HepG2 (cell line): ENCODE data around the gene ADAD2. TPM values are rescaled to one million over a fixed set of nuclear protein-coding genes. Genes with fewer than 3 reads are reported as not detected.

Experiments
- ATAD3A ChIP-seq: sonication (generic); formaldehyde crosslinking; IDR thresholded peaks from 2 replicates; pipeline ENCODE4 v1.4.0; 2020; ENCODE audit warnings: missing genetic modification reagents
- FOXA1 ChIP-seq, 2 experiments: fragments of 450-650 bp in 1 of 2; sonication (generic) in 1 of 2; formaldehyde crosslinking in 1 of 2; IDR thresholded peaks; 2 replicates each; pipeline versions ENCODE4 v1.4.0 to v1.6.1; 2016 to 2020; ENCODE audit warnings: missing genetic modification reagents in 1 of 2
- JUND ChIP-seq: sonication (generic); formaldehyde crosslinking; IDR thresholded peaks from 2 replicates; pipeline ENCODE4 v1.8.0; 2022; ENCODE audit warnings: mild to moderate bottlenecking, missing genetic modification reagents
- MBNL3 ChIP-seq: fragments of 250-450 bp; sonication (Bioruptor Pico); conservative IDR thresholded peaks from 2 replicates; pipeline ENCODE4 v1.8.0; 2022; ENCODE audit warnings: mild to moderate bottlenecking, inconsistent platforms
- ONECUT2 ChIP-seq: sonication (generic); formaldehyde crosslinking; IDR thresholded peaks from 2 replicates; pipeline ENCODE4 v1.4.0; 2020; ENCODE audit warnings: missing genetic modification reagents
- SMYD3 ChIP-seq: sonication (generic); formaldehyde crosslinking; IDR thresholded peaks from 2 replicates; pipeline ENCODE4 v1.8.1; 2023; ENCODE audit warnings: mild to moderate bottlenecking, missing genetic modification reagents
- ZBTB20 ChIP-seq: sonication (generic); formaldehyde crosslinking; IDR thresholded peaks from 2 replicates; pipeline ENCODE4 v1.8.1; 2023; ENCODE audit warnings: missing genetic modification reagents, low read depth, mild to moderate bottlenecking, borderline replicate concordance
- ZMYM4 ChIP-seq: sonication (generic); formaldehyde crosslinking; IDR thresholded peaks from 2 replicates; pipeline ENCODE4 v1.8.1; 2023; ENCODE audit warnings: mild to moderate bottlenecking, missing genetic modification reagents
- ZNF235 ChIP-seq: sonication (generic); formaldehyde crosslinking; IDR thresholded peaks from 2 replicates; pipeline ENCODE4 v1.8.1; 2023; ENCODE audit warnings: mild to moderate bottlenecking, missing genetic modification reagents, borderline replicate concordance
- ZNF292 ChIP-seq: sonication (generic); formaldehyde crosslinking; IDR thresholded peaks from 2 replicates; pipeline ENCODE4 v1.8.1; 2022; ENCODE audit warnings: mild to moderate bottlenecking, low read depth, missing genetic modification reagents, borderline replicate concordance
- ZNF335 ChIP-seq: sonication (generic); formaldehyde crosslinking; IDR thresholded peaks from 2 replicates; pipeline ENCODE4 v1.4.0; 2020; ENCODE audit warnings: missing genetic modification reagents
- ZNF768 ChIP-seq: sonication (generic); formaldehyde crosslinking; IDR thresholded peaks from 2 replicates; pipeline ENCODE4 v1.4.0; 2020; ENCODE audit warnings: missing genetic modification reagents
- polyA plus RNA-seq, 8 experiments: library from polyadenylated mRNA; depleted of rRNA in 3 of 8; stranded (reverse) in 7 of 8; unstranded in 1 of 8; fragments of >200 nt; fragmentation: Illumina TruSeq in 4 of 8; extraction: Trizol in 4 of 8; gene quantifications; 2 replicates each; pipeline versions ENCODE4 v1.2.1 to v1.2.3, GENCODE V29; 2011 to 2016; ENCODE audit warnings: low read depth in 4 of 8, missing spikeins in 1 of 8, mixed read lengths in 1 of 8; ENCODE audit not compliant: insufficient read depth in 1 of 8
- total RNA-seq, 5 experiments: library from RNA; depleted of rRNA; stranded (reverse); fragments of >200 nt; fragmentation: Illumina TruSeq; extraction: Trizol; gene quantifications; 2 replicates each; pipeline ENCODE4 v1.2.3, GENCODE V29; 2016; ENCODE audit warnings: low read depth in 1 of 5
- TF ChIP-seq, protein P1 (sequence below): sonication (generic); formaldehyde crosslinking; IDR thresholded peaks from 2 replicates; pipeline ENCODE4 v1.4.0; 2020; ENCODE audit warnings: missing genetic modification reagents
- TF ChIP-seq, protein P2 (sequence below): sonication (generic); formaldehyde crosslinking; IDR thresholded peaks from 2 replicates; pipeline ENCODE4 v1.4.0; 2020; ENCODE audit warnings: missing genetic modification reagents, borderline replicate concordance
- TF ChIP-seq, protein P3 (sequence below): IDR thresholded peaks from 2 replicates; pipeline ENCODE4 v1.6.1; 2016; ENCODE audit warnings: control low read depth
- TF ChIP-seq, protein P4 (sequence below): sonication (generic); formaldehyde crosslinking; IDR thresholded peaks from 2 replicates; pipeline ENCODE4 v1.4.0; 2020; ENCODE audit warnings: missing genetic modification reagents, borderline replicate concordance

The ADAD2 gene
- total and polyA plus RNA-seq, 2 of the 13 experiments (the other 11 are each of a cell fraction or from before 2014, with no cell fraction given), result not detected

DNA sequence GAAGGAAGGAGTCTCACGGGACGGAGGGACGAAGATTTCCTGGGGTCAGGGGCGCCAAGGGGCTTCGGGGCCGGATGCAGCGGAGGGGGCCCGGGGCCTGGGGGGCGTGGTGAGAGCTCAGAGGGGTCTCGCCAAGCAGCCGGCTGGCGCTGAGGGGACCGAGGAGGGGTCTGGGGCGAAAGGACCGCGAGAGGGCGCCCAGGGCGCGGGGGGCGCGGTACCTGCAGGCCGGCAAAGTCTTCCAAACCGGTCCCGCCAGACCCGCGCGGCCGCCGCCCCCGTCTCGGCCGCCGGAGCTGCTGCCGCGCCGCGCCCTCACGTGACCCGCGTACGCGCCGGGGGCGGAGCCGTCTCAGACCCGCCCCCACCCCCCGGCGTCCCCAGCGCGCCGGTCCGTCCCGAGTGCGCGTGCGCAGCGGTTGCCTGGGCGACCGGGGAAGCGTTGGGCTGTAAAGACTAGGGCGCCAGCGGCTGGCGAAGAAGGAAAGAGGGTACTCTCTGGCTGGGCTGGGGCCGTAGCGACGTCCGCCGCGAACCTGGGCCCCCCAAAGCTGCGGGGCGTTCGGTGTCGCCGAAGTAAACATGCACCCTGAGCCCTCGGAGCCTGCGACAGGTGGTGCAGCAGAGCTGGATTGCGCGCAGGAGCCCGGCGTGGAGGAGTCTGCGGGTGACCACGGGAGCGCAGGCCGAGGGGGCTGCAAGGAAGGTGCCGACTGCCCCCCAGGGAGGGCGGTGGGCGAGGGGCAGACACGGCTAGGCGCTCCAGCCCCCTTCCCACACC, 45.9 kb upstream of the ADAD2 start, which contains the start of the genes DNAAF1 and HSDL1 (continued):
- TF ChIP-seq, protein P1, sequence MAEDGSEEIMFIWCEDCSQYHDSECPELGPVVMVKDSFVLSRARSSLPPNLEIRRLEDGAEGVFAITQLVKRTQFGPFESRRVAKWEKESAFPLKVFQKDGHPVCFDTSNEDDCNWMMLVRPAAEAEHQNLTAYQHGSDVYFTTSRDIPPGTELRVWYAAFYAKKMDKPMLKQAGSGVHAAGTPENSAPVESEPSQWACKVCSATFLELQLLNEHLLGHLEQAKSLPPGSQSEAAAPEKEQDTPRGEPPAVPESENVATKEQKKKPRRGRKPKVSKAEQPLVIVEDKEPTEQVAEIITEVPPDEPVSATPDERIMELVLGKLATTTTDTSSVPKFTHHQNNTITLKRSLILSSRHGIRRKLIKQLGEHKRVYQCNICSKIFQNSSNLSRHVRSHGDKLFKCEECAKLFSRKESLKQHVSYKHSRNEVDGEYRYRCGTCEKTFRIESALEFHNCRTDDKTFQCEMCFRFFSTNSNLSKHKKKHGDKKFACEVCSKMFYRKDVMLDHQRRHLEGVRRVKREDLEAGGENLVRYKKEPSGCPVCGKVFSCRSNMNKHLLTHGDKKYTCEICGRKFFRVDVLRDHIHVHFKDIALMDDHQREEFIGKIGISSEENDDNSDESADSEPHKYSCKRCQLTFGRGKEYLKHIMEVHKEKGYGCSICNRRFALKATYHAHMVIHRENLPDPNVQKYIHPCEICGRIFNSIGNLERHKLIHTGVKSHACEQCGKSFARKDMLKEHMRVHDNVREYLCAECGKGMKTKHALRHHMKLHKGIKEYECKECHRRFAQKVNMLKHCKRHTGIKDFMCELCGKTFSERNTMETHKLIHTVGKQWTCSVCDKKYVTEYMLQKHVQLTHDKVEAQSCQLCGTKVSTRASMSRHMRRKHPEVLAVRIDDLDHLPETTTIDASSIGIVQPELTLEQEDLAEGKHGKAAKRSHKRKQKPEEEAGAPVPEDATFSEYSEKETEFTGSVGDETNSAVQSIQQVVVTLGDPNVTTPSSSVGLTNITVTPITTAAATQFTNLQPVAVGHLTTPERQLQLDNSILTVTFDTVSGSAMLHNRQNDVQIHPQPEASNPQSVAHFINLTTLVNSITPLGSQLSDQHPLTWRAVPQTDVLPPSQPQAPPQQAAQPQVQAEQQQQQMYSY, result no peak
- TF ChIP-seq ZNF335 (no peak), MBNL3 (CRISPR knock-in tag) (no peak), SMYD3 (CRISPR knock-in tag) (no peak), ZBTB20 (CRISPR knock-in tag) (no peak), ZNF292 (CRISPR knock-in tag) (no peak; the same call in 1 of the 2 replicates), JUND (no peak), FOXA1 (IDR thresholded peaks at IDR 0.05) (no peak), FOXA1 (CRISPR knock-in tag; IDR thresholded peaks at IDR 0.05) (peak; percentile 79), ATAD3A (no peak), ZNF235 (0 out of 2 replicates have a peak, but pooled peaks have one; percentile 52), ZMYM4 (peak; percentile 28; the same call in 1 of the 2 replicates), ONECUT2 (CRISPR knock-in tag) (no peak), ZNF768 (CRISPR knock-in tag) (no peak; the same call in 1 of the 2 replicates)
- TF ChIP-seq, protein P2, sequence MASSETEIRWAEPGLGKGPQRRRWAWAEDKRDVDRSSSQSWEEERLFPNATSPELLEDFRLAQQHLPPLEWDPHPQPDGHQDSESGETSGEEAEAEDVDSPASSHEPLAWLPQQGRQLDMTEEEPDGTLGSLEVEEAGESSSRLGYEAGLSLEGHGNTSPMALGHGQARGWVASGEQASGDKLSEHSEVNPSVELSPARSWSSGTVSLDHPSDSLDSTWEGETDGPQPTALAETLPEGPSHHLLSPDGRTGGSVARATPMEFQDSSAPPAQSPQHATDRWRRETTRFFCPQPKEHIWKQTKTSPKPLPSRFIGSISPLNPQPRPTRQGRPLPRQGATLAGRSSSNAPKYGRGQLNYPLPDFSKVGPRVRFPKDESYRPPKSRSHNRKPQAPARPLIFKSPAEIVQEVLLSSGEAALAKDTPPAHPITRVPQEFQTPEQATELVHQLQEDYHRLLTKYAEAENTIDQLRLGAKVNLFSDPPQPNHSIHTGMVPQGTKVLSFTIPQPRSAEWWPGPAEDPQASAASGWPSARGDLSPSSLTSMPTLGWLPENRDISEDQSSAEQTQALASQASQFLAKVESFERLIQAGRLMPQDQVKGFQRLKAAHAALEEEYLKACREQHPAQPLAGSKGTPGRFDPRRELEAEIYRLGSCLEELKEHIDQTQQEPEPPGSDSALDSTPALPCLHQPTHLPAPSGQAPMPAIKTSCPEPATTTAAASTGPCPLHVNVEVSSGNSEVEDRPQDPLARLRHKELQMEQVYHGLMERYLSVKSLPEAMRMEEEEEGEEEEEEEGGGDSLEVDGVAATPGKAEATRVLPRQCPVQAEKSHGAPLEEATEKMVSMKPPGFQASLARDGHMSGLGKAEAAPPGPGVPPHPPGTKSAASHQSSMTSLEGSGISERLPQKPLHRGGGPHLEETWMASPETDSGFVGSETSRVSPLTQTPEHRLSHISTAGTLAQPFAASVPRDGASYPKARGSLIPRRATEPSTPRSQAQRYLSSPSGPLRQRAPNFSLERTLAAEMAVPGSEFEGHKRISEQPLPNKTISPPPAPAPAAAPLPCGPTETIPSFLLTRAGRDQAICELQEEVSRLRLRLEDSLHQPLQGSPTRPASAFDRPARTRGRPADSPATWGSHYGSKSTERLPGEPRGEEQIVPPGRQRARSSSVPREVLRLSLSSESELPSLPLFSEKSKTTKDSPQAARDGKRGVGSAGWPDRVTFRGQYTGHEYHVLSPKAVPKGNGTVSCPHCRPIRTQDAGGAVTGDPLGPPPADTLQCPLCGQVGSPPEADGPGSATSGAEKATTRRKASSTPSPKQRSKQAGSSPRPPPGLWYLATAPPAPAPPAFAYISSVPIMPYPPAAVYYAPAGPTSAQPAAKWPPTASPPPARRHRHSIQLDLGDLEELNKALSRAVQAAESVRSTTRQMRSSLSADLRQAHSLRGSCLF, result no peak
- TF ChIP-seq, protein P3, sequence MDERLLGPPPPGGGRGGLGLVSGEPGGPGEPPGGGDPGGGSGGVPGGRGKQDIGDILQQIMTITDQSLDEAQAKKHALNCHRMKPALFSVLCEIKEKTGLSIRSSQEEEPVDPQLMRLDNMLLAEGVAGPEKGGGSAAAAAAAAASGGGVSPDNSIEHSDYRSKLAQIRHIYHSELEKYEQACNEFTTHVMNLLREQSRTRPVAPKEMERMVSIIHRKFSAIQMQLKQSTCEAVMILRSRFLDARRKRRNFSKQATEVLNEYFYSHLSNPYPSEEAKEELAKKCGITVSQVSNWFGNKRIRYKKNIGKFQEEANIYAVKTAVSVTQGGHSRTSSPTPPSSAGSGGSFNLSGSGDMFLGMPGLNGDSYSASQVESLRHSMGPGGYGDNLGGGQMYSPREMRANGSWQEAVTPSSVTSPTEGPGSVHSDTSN (CRISPR knock-in tag), result no peak
- TF ChIP-seq, protein P4, sequence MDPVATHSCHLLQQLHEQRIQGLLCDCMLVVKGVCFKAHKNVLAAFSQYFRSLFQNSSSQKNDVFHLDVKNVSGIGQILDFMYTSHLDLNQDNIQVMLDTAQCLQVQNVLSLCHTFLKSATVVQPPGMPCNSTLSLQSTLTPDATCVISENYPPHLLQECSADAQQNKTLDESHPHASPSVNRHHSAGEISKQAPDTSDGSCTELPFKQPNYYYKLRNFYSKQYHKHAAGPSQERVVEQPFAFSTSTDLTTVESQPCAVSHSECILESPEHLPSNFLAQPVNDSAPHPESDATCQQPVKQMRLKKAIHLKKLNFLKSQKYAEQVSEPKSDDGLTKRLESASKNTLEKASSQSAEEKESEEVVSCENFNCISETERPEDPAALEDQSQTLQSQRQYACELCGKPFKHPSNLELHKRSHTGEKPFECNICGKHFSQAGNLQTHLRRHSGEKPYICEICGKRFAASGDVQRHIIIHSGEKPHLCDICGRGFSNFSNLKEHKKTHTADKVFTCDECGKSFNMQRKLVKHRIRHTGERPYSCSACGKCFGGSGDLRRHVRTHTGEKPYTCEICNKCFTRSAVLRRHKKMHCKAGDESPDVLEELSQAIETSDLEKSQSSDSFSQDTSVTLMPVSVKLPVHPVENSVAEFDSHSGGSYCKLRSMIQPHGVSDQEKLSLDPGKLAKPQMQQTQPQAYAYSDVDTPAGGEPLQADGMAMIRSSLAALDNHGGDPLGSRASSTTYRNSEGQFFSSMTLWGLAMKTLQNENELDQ (CRISPR knock-in tag), result no peak
